Measurements from ENCODE around the gene ATG9B. TPM values are rescaled to one million over a fixed set of nuclear protein-coding genes. Genes with fewer than 3 reads are reported as not detected.

Gene ATG9B
- total RNA-seq, 1 donor from 2014 or later = 11.8 TPM

DNA sequence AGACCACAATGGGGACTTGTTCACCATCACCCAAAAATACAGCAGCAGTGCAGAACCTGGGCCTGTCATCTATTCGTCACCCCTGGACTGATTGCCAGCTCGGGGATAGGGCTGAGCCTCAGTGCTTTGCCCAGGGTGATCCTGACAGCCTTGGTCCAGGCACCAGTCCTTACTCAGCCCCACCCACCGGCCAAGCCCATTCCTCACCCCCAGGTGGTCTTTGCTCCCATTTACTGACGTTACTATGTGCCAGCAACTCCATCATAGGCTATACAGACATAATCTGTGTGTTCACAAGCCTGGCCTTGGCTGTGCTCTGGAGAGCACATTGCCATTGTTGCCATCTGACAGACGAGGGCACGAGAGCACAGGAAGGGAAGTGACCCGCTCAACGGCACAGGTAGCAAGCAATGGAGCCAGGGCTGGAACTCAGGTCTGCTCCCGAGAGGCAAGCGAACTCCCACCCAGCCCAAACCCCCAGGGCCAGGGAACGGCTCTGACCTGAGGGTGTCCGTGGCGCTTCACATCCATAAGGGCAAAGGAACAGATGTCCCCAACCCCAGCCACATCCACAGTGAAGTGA lies 6.8 kb downstream of the ATG9B start:
- Mint-ChIP-seq H3K4me3 (peak overlapping the region; percentile 64), H3K27ac (no peak overlapping the region), H3K27me3 (ENCODE audit: low read depth) (peaks cover 56% of the 10 kb centered on the region)

DNA sequence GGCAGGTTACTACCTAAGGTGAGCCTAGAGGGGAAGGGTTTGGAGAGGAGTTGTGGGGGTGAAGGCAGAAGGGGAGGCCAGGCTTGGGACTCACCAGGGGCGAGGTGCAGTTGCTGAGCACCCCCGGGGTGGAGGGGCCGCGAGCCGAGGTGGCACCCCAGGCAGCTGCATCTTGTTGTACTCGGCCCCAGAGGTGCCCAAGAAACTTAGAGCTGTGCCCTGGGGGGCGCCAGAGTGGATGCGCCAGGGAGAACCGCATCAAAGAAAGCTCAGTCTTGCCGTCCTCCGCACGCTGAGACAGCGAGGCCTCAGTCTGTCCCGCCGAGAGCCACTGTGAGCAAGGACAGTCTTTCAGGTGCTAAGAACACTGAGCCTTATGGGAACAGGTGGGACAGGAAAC lies 7.4 kb downstream of the ATG9B start:
- H3K4me1 Mint-ChIP-seq = peaks cover 35% of the 10 kb centered on the region
- no peak overlapping the region for H3K4me3 Mint-ChIP-seq
- H3K27ac Mint-ChIP-seq = no peak overlapping the region
- H3K9me3 Mint-ChIP-seq = no peaks in the 10 kb centered on the region
- DNase-seq (ENCODE audit: low spot score in 2 of 2, unreplicated experiment in 2 of 2) = no peak
- peaks cover 6% of the 10 kb centered on the region for H3K36me3 Mint-ChIP-seq
- no peak for TF ChIP-seq CTCF (IDR thresholded peaks at IDR 0.05; ENCODE audit: unreplicated experiment)
- peaks cover 59% of the 10 kb centered on the region for H3K27me3 Mint-ChIP-seq (ENCODE audit: low read depth)

More for the DNA sequence above, 6.8 kb downstream of the ATG9B start:
- no peaks in the 10 kb centered on the region for H3K9me3 Mint-ChIP-seq
- peaks cover 6% of the 10 kb centered on the region for H3K36me3 Mint-ChIP-seq
- TF ChIP-seq CTCF (IDR thresholded peaks at IDR 0.05; ENCODE audit: unreplicated experiment) = no peak
- peaks cover 34% of the 10 kb centered on the region for H3K4me1 Mint-ChIP-seq
- no peak for DNase-seq (ENCODE audit: low spot score in 2 of 2, unreplicated experiment in 2 of 2)

GRCh38 chr7:151016505-151016904 lies 7.8 kb downstream of the ATG9B start:
- H3K9me3 Mint-ChIP-seq = no peaks in the 10 kb centered on the region
- peaks cover 61% of the 10 kb centered on the region for H3K27me3 Mint-ChIP-seq (ENCODE audit: low read depth)
- H3K4me3 Mint-ChIP-seq = no peak overlapping the region
- peaks cover 38% of the 10 kb centered on the region for H3K4me1 Mint-ChIP-seq
- peaks cover 6% of the 10 kb centered on the region for H3K36me3 Mint-ChIP-seq
- no peak overlapping the region for H3K27ac Mint-ChIP-seq
- no peak for DNase-seq (ENCODE audit: low spot score in 2 of 2, unreplicated experiment in 2 of 2)
- TF ChIP-seq CTCF (IDR thresholded peaks at IDR 0.05; ENCODE audit: unreplicated experiment) = no peak

DNA sequence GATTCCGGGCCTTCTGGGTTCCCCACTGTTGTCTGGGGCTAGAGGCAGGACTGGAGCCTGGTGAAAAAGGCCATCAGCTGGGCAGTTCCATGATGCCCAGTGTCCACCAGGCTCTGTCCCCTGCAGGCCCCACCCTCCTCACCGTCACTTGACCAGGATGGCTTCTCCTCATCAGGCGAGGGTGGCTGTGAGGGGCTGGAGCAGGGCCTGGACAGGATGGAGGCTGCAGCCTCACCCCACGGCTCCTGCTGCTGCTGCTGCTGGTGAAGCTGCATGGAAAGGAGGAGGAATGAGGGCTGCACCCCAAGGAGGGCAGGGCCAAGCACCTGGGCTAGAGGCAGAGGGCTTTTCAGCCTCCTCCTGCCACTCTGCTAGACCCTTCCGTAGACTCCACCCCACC lies 8.3 kb downstream of the ATG9B start:
- no peak for DNase-seq (ENCODE audit: low spot score in 2 of 2, unreplicated experiment in 2 of 2)
- Mint-ChIP-seq H3K36me3 (peaks cover 6% of the 10 kb centered on the region), H3K27ac (no peak overlapping the region), H3K27me3 (ENCODE audit: low read depth) (peaks cover 60% of the 10 kb centered on the region), H3K4me3 (no peak overlapping the region), H3K9me3 (no peaks in the 10 kb centered on the region), H3K4me1 (peaks cover 39% of the 10 kb centered on the region)
- no peak for TF ChIP-seq CTCF (IDR thresholded peaks at IDR 0.05; ENCODE audit: unreplicated experiment)

- H3K27ac Mint-ChIP-seq = no peak overlapping the region
- no peaks in the 10 kb centered on the region for H3K9me3 Mint-ChIP-seq
- H3K4me1 Mint-ChIP-seq = peaks cover 39% of the 10 kb centered on the region
- H3K27me3 Mint-ChIP-seq (ENCODE audit: low read depth) = peaks cover 52% of the 10 kb centered on the region
- H3K36me3 Mint-ChIP-seq = peaks cover 6% of the 10 kb centered on the region
- TF ChIP-seq CTCF (IDR thresholded peaks at IDR 0.05; ENCODE audit: unreplicated experiment) = no peak
- H3K4me3 Mint-ChIP-seq = no peak overlapping the region
- no peak for DNase-seq (ENCODE audit: low spot score in 2 of 2, unreplicated experiment in 2 of 2)
These were observed 9.3 kb downstream of the ATG9B start for GRCh38 chr7:151014950-151015349.

All from mesothelial cell of epicardium (in vitro differentiated cells).